HCT116 (cell line): ENCODE measurements around the gene ANAPC2.

Source experiments
- EZH2 ChIP-seq: fragments of 200-600 bp; sonication (generic); IDR thresholded peaks from 2 replicates; pipeline ENCODE4 v1.6.1; 2017; ENCODE audit warnings: antibody characterized with exemption, mixed run types
- POLR2A ChIP-seq: IDR thresholded peaks from 2 replicates; pipeline ENCODE4 v1.7.0; 2011; ENCODE audit warnings: borderline replicate concordance; ENCODE audit not compliant: insufficient read depth, insufficient read length; ENCODE audit errors: extremely low read depth
- RAD21 ChIP-seq: IDR thresholded peaks from 2 replicates; pipeline ENCODE4 v1.6.1; 2012; ENCODE audit warnings: low read depth, mild to moderate bottlenecking
- TF ChIP-seq, protein P1 (sequence below), 3 experiments: fragments of 200-600 bp in 1 of 3; sonication (generic) in 1 of 3; IDR thresholded peaks in 2 of 3; conservative IDR thresholded peaks in 1 of 3; 2 replicates each; pipeline ENCODE4 v1.5.1; 2012 to 2017; ENCODE audit warnings: low read depth in 2 of 3, low read length in 2 of 3, antibody characterized with exemption in 1 of 3, borderline replicate concordance in 1 of 3, control low read depth in 1 of 3, mild to moderate bottlenecking in 1 of 3, mixed read lengths in 1 of 3, mixed run types in 1 of 3, moderate library complexity in 1 of 3; ENCODE audit not compliant: insufficient read depth in 1 of 3

GRCh38 chr9:137127301-137128157, 60.8 kb downstream of the ANAPC2 start:
- TF ChIP-seq POLR2A = no peak
- TF ChIP-seq, protein P1, sequence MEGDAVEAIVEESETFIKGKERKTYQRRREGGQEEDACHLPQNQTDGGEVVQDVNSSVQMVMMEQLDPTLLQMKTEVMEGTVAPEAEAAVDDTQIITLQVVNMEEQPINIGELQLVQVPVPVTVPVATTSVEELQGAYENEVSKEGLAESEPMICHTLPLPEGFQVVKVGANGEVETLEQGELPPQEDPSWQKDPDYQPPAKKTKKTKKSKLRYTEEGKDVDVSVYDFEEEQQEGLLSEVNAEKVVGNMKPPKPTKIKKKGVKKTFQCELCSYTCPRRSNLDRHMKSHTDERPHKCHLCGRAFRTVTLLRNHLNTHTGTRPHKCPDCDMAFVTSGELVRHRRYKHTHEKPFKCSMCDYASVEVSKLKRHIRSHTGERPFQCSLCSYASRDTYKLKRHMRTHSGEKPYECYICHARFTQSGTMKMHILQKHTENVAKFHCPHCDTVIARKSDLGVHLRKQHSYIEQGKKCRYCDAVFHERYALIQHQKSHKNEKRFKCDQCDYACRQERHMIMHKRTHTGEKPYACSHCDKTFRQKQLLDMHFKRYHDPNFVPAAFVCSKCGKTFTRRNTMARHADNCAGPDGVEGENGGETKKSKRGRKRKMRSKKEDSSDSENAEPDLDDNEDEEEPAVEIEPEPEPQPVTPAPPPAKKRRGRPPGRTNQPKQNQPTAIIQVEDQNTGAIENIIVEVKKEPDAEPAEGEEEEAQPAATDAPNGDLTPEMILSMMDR (IDR thresholded peaks at IDR 0.05 in 2 of 3, conservative IDR thresholded peaks at IDR 0.05 in 1 of 3; ENCODE audit: borderline replicate concordance in 1 of 3, insufficient read depth in 1 of 3, low read depth in 2 of 3, low read length in 2 of 3) = no peak
- no peak for TF ChIP-seq EZH2
- no peak for TF ChIP-seq RAD21
